Transverse colon (tissue), 4 donors: ENCODE data around the gene TRIM3.

Experiments used
- CTCF ChIP-seq, 5 experiments: fragments of 200-600 bp in 3 of 5; fragments of 450-650 bp in 2 of 5; sonication (generic) in 3 of 5; IDR thresholded peaks; 1 replicate in 2 of 5; 2 replicates in 3 of 5; pipeline ENCODE4 v1.5.1; 2016 to 2017; ENCODE audit warnings: antibody characterized with exemption in 5 of 5, inconsistent platforms in 3 of 5, mild to moderate bottlenecking in 2 of 5, moderate library complexity in 1 of 5
- EP300 ChIP-seq: sonication (generic); formaldehyde crosslinking; IDR thresholded peaks from one replicate; pipeline ENCODE4 v1.6.1; 2017; ENCODE audit warnings: antibody characterized with exemption, low read depth
- POLR2AphosphoS5 ChIP-seq, 3 donors: sonication (generic); formaldehyde crosslinking; IDR thresholded peaks; one replicate each; pipeline ENCODE4 v1.6.1; 2016; ENCODE audit warnings: antibody characterized with exemption in 3 of 3

GRCh38 chr11:6498544-6498943 lies 24.8 kb upstream of the TRIM3 start:
- TF ChIP-seq CTCF (IDR thresholded peaks at IDR 0.05) (no peak), POLR2AphosphoS5 (IDR thresholded peaks at IDR 0.05) (no peak), EP300 (no peak)
